ENCODE results near the gene SFRP4.
A peak's percentile ranks its signal among the peaks of the same experiment; 100 is the strongest.

SFRP4 gene

GRCh38 chr7:37924491-37925041 is 7.9 kb upstream of the SFRP4 start:
- DNase-seq: no peak

- DNase-seq: no peak
Measured at GRCh38 chr7:37923996-37924395, 7.4 kb upstream of the SFRP4 start.

GRCh38 chr7:37921876-37922275 is 5.3 kb upstream of the SFRP4 start:
- no peak for DNase-seq

- DNase-seq: no peak
Measured at GRCh38 chr7:37920849-37921805, 4.5 kb upstream of the SFRP4 start.

- DNase-seq: peak; percentile 36
Measured at GRCh38 chr7:37920305-37920848, 3.8 kb upstream of the SFRP4 start, which contains the start of gene EPDR1. TSS of gene EPDR1 (plus strand) at chr7:37920640. CDS start at chr7:37920940, 300 bp downstream.

- no peak for DNase-seq
Measured at GRCh38 chr7:37918526-37918925, 1.9 kb upstream of the SFRP4 start.

GRCh38 chr7:37916017-37916672 is 472 bp downstream of the SFRP4 start:
- no peak for DNase-seq

- DNase-seq: no peak
Measured at GRCh38 chr7:37915438-37915837, 1.2 kb downstream of the SFRP4 start.

- DNase-seq: no peak
Measured at GRCh38 chr7:37912756-37913155, 3.9 kb downstream of the SFRP4 start.

- DNase-seq: no peak
Measured at GRCh38 chr7:37908221-37908788, 8.3 kb downstream of the SFRP4 start.

GRCh38 chr7:37901890-37902524 is 14.6 kb downstream of the SFRP4 start:
- DNase-seq: no peak

- DNase-seq: no peak
Measured at GRCh38 chr7:37901236-37901827, 15.3 kb downstream of the SFRP4 start.

- no peak for DNase-seq
Measured at GRCh38 chr7:37899712-37900247, 16.8 kb downstream of the SFRP4 start.

- no peak for DNase-seq
Measured at GRCh38 chr7:37894671-37895070, 21.9 kb downstream of the SFRP4 start.

GRCh38 chr7:37893359-37893758 is 23.3 kb downstream of the SFRP4 start:
- DNase-seq: no peak

- DNase-seq: no peak
Measured at GRCh38 chr7:37882086-37882485, 34.5 kb downstream of the SFRP4 start.
